Activated CD8-positive, alpha-beta memory T cell treated with anti-CD3 and anti-CD28 coated beads for 4 hours (primary cell): Measurements from ENCODE around the gene CDH11.

Experiments
- DNase-seq, 2 donors: peaks; one replicate each; pipeline ENCODE4 v3.0.0-alpha.2; 2020; ENCODE audit warnings: low read depth in 2 of 2

The CDH11 gene

DNA sequence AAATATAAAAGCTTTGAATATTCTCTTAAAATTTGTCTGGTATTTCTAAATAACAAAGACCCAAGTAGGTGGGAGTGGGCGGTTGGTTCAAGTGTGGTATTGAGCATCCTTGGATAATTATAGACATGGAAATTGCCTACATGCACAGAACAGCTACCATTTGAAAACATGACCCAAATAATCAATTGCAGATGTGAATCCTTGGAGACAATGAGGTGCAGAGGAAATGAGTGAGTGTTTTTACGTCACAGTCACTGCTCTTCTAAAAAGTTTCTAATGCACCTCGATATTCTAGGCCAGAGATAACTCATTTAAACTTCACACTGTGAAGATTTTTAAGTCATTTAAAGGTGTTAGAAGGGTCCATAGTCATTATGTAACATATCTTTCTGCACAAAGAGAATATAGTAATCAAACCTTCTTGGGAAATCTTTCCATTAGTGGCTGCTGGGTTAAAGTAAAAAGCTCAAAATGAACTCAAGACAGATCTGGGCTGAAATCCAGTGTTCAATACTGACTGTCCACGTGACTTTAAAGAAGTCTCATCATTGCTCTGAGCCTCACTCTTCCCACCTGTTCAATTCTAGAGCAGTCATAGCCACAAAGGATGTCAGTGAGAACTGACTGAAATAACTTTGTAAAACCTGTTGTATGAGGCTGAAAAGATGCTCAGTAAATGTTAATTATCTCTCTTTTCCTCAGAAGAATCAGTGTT is 144.5 kb downstream of the CDH11 start:
- DNase-seq: no peak

DNA sequence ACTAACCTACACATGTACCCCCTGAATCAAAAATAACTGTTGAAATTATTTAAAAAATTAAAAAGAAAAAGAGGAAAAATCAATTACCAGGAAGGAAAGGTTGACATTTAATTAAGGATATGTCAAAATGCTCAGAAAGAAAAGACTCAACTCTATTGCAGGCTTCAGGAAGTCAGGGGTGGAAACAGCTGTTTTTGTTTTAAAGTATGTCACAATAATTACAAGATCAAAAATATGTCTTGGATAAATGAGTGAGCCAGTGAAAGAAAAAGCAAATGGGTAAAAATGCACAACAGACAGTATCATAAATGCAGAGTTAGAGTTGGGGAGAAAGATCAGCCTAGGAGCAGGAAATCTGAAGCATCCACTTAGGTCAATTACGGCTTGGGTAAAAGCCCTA is 146.0 kb downstream of the CDH11 start:
- no peak for DNase-seq

DNA sequence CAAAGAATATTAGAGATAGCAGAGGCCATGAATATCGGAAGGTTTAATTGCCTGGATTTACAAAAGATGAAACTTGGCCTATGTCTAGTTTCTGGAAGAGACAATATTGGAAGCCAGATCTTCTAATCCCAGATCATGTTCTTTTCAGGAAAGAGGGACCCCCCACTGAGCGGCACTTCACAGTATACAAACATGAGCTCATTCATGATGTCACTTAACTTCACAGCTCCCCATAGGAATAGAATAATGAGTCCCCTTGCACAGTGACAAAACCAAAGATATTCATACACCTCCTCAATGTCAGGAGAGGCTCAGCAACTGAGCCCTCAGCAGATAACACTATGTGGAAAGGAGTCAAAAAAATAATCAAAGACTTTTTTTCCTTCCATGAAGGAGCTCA is 147.5 kb downstream of the CDH11 start:
- no peak for DNase-seq

DNA sequence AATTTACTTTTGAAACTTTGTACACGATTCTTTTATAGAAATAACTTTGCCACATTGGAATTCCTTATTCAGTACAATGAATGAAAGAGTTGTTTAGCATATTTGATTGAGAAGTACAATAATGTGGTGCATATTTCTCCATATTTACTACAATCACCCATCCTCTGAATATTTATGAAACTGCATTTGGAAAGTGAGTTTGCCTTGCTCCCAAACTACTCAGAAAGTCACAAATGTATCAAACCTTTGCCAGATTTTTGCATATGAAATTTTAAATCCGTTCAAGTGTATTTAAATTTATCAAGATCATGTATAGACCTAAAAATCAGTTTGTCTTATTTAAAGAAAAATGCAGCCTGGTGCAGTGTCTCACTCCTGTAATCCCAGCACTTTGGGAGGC is 148.7 kb downstream of the CDH11 start:
- no peak for DNase-seq

DNA sequence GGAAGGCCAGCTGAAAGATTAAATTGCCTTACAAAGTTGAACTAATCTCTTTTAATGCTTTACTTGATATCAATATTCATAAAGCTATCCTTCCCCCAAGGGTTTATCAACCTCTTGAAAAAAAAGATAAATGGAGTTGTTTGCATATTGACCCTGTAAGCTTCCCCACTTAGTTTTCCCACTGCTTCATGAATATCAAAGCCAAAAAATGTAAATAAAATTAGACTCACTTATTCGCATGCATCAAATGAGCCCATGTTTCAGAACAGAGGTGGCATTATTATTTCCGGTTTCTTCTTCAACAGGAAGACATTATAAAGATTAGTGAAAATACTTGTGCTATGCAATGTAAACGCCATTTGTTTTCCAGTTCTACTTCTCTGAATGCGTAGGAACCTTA is 150.7 kb downstream of the CDH11 start:
- DNase-seq: no peak

DNA sequence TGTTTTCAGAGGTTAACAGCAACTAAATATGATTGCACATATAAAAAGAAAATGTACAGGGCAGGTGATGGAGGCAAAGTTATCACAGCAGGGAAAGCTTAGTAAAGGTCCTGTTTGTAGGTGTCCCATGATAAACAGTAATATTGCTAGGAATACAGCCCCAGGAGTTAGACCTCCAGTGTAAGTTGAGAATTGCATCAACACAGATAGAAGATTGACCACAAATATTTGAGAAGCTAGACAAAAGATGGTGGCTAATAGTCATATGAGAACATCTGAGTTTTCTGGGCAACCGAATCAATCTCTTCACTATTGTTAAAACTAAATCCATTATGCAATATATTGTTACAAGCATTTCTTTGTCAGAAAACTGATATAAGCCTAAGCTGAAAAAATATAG is 152.6 kb downstream of the CDH11 start:
- DNase-seq: no peak

DNA sequence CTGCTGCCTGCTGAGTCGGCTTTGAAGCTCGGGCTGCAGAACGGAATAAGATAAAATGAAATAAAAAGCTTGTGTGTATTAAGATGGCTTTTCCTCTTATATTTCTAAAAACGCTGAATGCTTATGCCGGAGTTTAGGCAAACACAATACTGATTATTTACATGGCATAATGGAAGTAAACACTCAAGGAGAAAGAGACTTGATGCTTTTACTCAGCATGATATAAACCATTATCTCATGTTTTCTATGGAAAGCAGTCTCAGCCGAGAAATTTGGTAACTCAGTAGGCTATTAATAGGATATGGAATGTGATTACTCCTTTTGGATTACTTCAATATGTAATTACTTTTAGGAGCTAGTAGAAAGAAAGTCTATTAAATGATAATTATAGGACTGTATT is 153.3 kb downstream of the CDH11 start:
- DNase-seq: no peak

DNA sequence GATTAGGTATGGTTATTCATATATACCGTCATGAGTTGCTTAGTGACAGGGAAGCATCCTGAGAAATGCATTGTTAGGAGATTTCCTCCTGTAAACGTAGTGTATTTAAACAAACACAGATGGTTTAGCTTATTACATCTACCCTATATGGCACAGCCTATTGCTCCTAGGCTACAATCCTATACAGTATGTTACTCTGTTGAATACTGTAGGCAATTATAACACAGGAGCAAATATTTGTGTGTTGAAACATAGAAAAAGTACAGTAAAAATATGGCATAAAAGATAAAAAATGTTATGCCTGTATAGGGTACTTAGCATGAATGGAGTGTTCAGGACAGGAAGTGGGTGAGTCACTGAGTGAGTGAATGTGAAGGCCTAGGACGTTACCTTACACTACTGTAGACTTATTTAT is 157.7 kb downstream of the CDH11 start:
- no peak for DNase-seq

DNA sequence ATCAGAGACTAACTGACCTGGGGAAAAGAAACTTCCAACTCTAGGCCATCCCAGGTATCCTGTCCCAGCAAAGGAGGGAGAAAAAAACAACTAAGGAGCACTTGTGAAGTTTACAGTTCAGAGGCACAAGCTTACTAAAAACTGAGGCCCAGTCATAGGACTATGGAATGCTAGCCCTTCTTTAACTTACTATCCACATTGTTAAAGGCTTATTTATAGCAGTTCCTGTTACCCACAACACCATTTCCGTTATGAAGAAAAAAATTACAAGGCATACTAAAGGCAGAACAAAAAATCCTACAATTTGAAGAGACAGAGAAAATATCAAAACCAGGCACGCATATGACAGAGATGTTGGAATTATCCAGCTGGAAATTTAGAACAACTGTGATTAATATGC is 159.1 kb downstream of the CDH11 start:
- DNase-seq: no peak

DNA sequence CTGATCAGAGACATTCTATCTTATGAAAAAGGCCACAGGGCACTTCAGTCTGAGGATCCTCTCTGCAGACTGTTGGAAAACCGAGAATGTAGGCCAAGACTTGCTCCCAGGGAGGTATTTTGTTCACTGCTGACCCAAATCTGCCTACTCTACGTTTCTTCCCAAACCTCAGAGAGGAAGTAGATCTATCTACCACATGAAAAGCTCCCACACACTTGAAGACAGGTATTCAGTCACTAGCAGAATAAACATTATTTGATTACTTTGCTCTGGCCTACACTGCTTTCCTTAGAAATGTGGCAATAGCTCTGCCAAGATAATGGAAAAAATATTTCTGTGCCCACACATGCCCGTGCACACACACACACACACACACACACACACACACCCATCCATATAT is 164.6 kb downstream of the CDH11 start:
- no peak for DNase-seq

DNA sequence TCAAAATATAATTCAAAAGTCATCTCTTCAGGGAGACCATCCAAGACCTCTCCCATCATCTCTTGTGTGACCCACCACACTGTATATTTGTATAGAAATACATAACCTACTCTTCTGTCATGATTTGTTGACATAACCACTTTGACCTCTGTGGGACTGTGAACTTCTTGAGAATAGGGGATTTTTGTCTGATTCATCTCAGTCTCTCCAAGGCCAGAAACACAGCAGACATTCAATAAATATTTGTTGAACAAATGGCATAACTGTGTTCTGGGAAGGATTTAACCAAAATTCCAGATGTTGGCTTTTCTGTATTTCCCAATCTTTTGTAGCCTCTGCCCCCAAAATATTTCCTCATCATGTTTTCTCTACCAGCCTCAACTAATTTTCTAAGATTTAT is 169.7 kb downstream of the CDH11 start:
- no peak for DNase-seq

DNA sequence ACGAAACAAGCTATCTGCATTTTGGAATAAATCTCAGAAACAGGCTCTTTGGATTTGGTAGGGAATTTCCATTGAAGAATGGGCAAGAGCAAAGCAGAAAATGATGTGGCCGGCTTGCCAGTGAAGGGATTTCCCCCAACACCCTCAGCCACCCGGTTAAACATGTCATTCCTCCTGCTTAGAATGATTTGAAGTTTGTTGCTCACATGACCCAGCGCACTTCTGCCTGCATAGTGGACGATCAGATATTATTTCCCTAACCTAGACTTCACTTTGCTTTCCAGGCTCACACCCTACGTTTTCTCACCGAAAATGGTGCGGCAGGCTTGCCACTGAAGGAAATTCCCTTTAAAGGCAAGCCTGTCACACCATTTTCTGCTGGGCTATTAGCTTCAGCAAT is 170.7 kb downstream of the CDH11 start:
- DNase-seq: no peak

DNA sequence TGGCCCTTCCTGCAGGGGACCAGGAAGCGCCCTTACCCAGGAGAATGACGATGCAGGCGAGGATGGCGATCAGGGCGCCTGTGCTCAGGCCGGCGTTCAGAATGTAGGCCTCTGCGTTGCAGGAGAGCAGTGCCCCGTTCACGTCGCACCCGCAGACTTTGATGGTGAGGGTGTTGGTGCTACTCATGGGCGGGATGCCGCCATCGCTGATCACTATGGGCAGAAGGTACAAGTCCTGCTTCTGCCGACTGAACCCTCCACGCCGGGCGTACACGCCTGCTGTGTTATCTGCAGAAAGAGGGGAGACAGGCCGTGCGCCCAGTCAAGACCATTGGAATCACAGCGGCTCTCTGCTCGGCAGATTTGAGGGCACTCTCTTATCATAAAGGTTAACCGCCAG is 171.1 kb downstream of the CDH11 start:
- DNase-seq: no peak

DNA sequence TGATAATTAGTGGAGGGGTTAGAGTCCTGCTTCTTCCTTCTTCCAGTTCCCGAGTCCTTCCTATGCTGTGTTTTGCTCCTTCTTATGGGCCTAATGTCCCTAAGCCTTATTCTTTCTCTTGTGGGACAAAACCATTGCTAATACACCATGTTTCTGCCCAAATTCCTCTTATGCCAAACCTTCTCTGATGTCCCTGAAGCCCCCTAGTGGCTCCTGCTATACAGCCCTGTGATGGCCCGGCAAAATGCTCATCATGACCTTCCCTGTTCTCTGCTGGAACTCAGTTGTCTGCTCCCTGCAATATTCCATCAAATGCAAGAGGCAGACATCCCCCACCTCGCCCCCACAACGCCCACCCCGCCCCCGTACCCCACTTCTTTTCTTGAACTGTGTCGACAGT is 171.6 kb downstream of the CDH11 start:
- DNase-seq: no peak

DNA sequence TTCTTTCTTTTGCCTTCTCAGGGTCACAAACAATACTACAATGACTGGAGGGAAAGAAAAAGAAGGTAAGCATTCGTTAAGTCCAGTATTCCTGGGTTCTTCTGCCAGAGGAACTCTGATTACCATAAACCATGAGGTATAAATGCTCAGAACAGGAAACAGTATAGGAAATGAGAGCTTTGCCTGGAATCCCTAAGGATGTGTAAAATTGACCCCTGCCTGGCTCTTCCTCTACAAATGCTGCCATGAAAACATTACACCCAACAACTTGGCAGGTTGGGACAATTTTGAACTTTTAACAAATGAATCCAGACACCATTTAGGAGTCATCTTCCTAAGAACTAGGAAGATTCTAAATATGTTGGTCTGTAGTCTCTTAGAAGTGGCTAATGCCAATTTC is 173.8 kb downstream of the CDH11 start:
- no peak for DNase-seq

DNA sequence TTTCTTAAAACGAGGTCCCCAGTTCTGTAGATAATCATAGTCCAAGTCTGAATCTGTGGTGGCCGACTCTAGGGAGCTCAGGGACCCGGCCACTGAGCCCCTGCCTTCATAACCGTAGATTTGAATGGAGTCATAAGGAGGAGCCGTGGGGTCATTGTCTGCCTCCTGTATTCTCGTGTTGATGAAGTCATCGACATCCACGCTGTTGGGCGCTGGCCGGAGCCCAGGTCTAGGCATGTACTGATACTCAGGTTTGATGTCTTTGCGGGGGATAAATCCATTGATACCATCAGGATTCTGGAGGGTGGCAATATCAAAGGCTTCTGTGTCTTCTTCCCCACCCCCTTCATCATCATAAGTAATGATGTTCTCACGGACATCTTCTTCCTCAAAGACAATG is 174.2 kb downstream of the CDH11 start:
- no peak for DNase-seq

DNA sequence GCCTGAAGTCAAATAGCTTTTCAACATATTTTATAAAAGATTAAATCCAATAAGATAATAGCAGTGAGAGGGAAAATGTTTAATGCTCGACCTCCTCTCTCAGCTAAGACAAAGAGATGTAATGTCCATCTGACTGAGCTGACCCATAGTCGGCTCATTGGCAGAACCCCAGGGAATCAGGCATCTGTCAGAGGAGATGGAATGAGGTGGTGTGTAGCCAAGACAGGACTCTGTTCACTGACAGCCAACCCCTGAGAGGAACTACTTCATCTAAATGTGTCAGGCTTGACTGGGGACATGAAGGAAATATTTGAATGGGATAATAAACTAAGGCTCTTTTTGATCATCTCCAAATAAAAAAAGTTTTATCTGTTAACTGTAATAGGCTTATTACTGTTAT is 188.0 kb downstream of the CDH11 start:
- DNase-seq: no peak

DNA sequence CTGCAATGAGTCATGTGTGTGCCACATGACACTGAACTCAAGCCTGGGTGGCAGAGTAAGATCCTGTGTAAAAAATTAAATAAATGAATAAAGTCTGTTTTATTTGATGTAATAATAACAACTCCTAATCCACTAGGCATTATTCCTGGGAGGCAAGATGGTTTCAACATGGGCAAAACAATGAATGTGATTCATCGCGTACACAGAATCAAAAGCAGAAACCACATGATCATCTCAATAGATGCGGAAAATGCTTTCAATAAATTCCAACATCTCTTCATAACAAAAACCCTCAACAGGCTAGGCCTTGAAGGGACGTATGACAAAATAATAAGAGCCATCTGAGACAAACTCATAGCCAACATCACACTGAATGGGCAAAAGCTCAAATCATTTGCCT is 195.4 kb downstream of the CDH11 start:
- no peak for DNase-seq

DNA sequence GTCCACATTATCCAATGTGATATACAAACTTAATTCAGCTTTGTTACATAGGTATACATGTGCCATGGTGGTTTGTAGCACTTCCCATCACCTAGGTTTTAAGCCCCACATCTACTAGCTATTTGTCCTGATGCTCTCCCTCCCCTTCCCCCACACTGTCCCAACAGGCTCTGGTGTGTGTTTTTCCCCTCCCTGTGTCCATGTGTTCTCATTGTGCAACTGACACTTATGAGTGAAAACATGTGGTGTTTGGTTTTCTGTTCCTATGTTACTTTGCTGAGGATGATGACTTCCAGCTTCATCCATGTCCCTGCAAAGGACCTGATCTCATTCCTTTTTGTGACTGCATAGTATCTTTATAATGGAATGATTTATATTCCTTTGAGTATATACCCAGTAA is 196.7 kb downstream of the CDH11 start:
- no peak for DNase-seq

DNA sequence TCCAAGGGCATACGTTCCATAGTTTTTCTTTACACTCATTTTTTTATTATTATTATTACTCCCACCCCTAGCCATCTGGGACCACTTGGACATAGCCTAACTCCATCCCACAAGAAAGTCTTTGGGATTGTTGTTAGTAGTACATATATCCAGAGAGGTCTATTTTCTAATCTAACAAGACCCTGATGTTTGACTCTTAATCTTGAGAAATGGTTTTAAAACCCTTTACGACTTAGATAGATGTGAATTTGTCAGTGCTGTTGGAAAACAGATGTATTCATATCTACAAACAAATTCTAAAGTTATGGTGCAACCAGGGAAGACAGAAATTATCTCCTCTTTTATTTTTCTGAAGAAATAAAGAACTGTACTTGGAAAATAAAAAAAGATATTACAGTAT is 197.8 kb downstream of the CDH11 start:
- DNase-seq: no peak

DNA sequence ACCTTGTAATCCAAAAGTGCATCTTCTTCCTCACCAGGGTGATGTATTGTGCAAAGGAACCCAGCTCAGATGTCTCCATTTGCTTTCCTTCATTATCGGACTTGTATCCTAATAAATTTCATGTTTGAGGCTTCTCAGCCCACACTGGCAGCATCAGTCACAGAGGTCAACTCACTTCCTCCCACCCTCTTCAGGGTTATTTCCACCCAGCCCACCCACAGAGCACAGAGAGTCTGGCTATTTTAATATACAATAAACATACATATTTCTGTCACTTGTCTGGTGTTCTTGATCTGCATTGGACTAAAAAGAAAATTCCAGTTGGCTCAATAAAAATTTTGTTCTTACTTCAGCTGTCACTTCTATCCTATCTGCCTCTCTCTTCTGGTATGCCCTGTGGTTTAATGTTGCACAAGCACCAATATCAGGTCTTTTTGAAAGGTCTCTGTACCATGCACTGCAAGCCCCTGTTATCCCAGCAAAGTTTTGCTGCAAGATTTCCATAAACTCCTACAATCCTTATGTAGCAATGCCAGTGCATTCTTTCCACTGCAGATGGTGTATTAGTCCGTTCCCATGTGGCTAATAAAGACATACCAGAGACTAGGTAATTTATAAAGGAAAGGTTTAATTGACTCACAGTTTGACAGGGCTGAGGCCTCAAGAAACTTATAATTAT is 201.8 kb downstream of the CDH11 start:
- DNase-seq: no peak

DNA sequence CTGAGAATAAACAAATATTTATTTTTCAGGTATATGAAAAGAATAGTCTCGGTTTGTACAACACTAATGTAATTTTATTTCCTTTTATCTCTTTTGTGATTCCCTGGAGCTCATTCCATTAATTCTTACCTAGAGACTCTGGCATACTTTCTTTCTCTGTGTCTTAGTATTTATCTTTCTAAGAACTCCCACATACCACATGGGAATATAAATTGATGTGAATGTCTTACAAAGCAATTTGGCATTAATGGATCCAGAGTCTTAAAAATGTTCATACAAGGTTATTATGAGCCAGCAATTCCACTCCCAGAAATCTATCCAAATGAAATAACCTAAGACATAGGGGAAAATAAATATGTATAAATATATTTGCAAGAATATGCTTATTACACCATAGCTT is 202.7 kb downstream of the CDH11 start:
- no peak for DNase-seq

DNA sequence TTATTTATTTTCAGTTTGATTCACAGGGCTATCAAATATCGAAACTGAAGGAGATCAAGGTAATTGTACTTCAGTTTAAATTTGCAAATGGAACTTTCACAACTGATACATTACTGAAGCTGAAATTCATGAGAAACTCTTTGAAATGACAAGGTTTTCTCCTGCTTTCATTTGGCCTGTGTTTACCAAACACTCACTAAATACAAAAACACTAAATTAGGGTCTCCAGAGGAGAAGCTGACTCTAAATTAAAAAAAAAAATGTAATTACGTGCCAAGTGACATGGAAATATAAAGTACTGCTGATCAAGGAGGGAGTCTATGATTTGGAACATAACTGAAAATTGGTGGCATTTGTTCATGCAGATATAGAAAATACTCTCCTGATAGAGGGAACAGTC is 205.8 kb downstream of the CDH11 start:
- DNase-seq: no peak

DNA sequence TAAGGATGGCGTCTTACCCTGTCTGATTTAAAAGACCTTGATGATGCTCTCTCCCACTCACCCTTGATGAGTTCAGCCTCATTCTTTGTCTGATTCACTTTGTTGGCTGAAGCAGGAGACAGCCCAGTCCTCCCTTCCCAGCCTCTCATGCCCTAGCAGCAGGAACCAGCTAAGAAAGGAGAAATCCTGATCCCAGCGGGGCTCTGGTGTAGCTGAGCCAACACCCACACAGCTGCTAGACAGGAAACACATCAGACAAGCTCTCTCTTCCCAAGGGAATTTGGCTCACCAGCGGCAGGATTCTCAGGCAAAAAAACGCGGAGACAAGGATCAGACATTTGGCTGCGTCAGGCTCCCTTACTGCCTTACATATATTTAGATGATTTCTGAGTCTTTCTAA is 211.5 kb downstream of the CDH11 start:
- DNase-seq: no peak
